Posterior vena cava (tissue), 2 donors: ENCODE data around the gene DOK6. TPM values are rescaled to one million over a fixed set of nuclear protein-coding genes. Genes with fewer than 3 reads are reported as not detected.

Source experiments
- DNase-seq: peaks from one replicate; pipeline ENCODE4 v3.0.0-alpha.2; 2020; ENCODE audit warnings: low spot score
- intact Hi-C, 2 donors: fragments of 100-400 bp; cut with DNase I; formaldehyde crosslinking; loops; one replicate each; pipeline versions ENCODE4 v1.14.1 to v1.14.2; 2022 to 2023
- total RNA-seq, 2 donors: library from RNA; stranded (reverse); fragmentation: NEBNext Ultra II Directional; extraction: Animal tissue kit (Norgen Biotek cat#: 25700); gene quantifications; one replicate each; pipeline ENCODE4 v1.2.1, GENCODE V29; 2021
- donor health status: DM: yes; HTN: yes; CAD: no.
- donor health status: DM: yes; HTN: yes; CAD: no.

Gene DOK6
- total RNA-seq, 2 donors from 2014 or later = 7.2 to 8.7 TPM

GRCh38 chr18:69523582-69523981 is 122.9 kb downstream of the DOK6 start:
- intact Hi-C loops = no loop called here
- no peak for DNase-seq

GRCh38 chr18:69528435-69528834 is 127.7 kb downstream of the DOK6 start:
- no peak for DNase-seq
- intact Hi-C loops = no loop called here

- intact Hi-C loops = no loop called here
- DNase-seq = no peak
Measured at GRCh38 chr18:69529151-69529550, 128.5 kb downstream of the DOK6 start.

GRCh38 chr18:69531973-69532372 is 131.3 kb downstream of the DOK6 start:
- intact Hi-C loops = no loop called here
- no peak for DNase-seq

- intact Hi-C loops = no loop called here
- DNase-seq = no peak
Measured at GRCh38 chr18:69537183-69537582, 136.5 kb downstream of the DOK6 start.

- no peak for DNase-seq
Measured at GRCh38 chr18:69538849-69539248, 138.2 kb downstream of the DOK6 start.

GRCh38 chr18:69539404-69539803 is 138.7 kb downstream of the DOK6 start:
- intact Hi-C loops = no loop called here
- DNase-seq = no peak

More at GRCh38 chr18:69538849-69539248, 138.2 kb downstream of the DOK6 start:
- intact Hi-C loops = no loop called here

GRCh38 chr18:69556228-69556627 is 155.5 kb downstream of the DOK6 start:
- intact Hi-C loops = no loop called here
- DNase-seq = no peak

- no peak for DNase-seq
- intact Hi-C loops = no loop called here
Measured at GRCh38 chr18:69557282-69557681, 156.6 kb downstream of the DOK6 start.

GRCh38 chr18:69558052-69558451 is 157.4 kb downstream of the DOK6 start:
- intact Hi-C loops = no loop called here
- no peak for DNase-seq

- DNase-seq = no peak
- intact Hi-C loops = no loop called here
Measured at GRCh38 chr18:69559604-69560003, 158.9 kb downstream of the DOK6 start.

GRCh38 chr18:69564602-69565001 is 163.9 kb downstream of the DOK6 start:
- intact Hi-C loops = no loop called here
- DNase-seq = no peak

- no peak for DNase-seq
- intact Hi-C loops = no loop called here
Measured at GRCh38 chr18:69567813-69568488, 167.3 kb downstream of the DOK6 start.

- intact Hi-C loops = no loop called here
- no peak for DNase-seq
Measured at GRCh38 chr18:69569133-69569532, 168.4 kb downstream of the DOK6 start.

- intact Hi-C loops = no loop called here
- no peak for DNase-seq
Measured at GRCh38 chr18:69574401-69574800, 173.7 kb downstream of the DOK6 start.

- intact Hi-C loops = no loop called here
- no peak for DNase-seq
Measured at GRCh38 chr18:69580107-69580506, 179.4 kb downstream of the DOK6 start.

- intact Hi-C loops = no loop called here
- no peak for DNase-seq
Measured at GRCh38 chr18:69584429-69584828, 183.7 kb downstream of the DOK6 start.

GRCh38 chr18:69585696-69586095 is 185.0 kb downstream of the DOK6 start:
- intact Hi-C loops = no loop called here
- no peak for DNase-seq

- no peak for DNase-seq
- intact Hi-C loops = no loop called here
Measured at GRCh38 chr18:69586537-69586936, 185.8 kb downstream of the DOK6 start.

- DNase-seq = no peak
Measured at GRCh38 chr18:69588301-69588700, 187.6 kb downstream of the DOK6 start.

GRCh38 chr18:69590150-69590549 is 189.5 kb downstream of the DOK6 start:
- DNase-seq = no peak
- intact Hi-C loops = no loop called here

More at GRCh38 chr18:69588301-69588700, 187.6 kb downstream of the DOK6 start:
- intact Hi-C loops = no loop called here

- DNase-seq = no peak
- intact Hi-C loops = no loop called here
Measured at GRCh38 chr18:69596345-69596744, 195.7 kb downstream of the DOK6 start.
